ENCODE measurements around the gene SCIN.

DNA sequence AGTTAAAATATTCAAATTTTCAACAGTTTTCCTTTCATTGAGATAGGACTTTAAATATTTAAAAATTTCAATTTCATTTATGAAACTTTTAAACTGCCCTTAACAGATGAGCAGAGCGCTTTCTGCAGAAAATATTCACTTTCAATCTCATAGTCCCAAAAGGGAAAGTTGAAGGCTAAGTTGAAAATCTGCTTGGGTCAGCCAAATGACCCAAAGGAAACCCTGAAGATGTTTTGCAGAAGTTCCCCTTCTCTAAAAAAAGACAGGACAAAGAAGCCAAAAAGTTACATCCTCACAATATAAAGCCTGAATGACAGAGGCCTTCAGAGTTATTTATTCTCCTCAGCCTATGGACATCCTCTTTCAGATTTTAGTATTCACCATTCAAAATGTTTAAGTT lies 17.6 kb upstream of the SCIN start:
- TF ChIP-seq, protein P1, sequence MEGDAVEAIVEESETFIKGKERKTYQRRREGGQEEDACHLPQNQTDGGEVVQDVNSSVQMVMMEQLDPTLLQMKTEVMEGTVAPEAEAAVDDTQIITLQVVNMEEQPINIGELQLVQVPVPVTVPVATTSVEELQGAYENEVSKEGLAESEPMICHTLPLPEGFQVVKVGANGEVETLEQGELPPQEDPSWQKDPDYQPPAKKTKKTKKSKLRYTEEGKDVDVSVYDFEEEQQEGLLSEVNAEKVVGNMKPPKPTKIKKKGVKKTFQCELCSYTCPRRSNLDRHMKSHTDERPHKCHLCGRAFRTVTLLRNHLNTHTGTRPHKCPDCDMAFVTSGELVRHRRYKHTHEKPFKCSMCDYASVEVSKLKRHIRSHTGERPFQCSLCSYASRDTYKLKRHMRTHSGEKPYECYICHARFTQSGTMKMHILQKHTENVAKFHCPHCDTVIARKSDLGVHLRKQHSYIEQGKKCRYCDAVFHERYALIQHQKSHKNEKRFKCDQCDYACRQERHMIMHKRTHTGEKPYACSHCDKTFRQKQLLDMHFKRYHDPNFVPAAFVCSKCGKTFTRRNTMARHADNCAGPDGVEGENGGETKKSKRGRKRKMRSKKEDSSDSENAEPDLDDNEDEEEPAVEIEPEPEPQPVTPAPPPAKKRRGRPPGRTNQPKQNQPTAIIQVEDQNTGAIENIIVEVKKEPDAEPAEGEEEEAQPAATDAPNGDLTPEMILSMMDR (IDR thresholded peaks at IDR 0.05): no peak
- TF ChIP-seq ZFX (IDR thresholded peaks at IDR 0.05; ENCODE audit: borderline replicate concordance): no peak
